Heart left ventricle (tissue), 16 donors: Measurements from ENCODE around the gene COL1A2. TPM values are rescaled to one million over a fixed set of nuclear protein-coding genes. Genes with fewer than 3 reads are reported as not detected.

ENCODE experiments used
- ATAC-seq, 4 donors: fragments of 200-7000 bp; cut with Tn5 transposase; one replicate each; pipeline ENCODE4 v1.9.1; 2020 to 2022; ENCODE audit warnings: moderate library complexity in 4 of 4, mild to moderate bottlenecking in 3 of 4, moderate number of reproducible peaks in 1 of 4
- DNase-seq, 5 donors: peaks; one replicate each; pipeline ENCODE4 v3.0.0-alpha.2; 2020
- H3K27ac ChIP-seq, 12 donors: fragments of 200-600 bp; sonication (generic) in 4 of 12; one replicate each; pipeline versions ENCODE4 v1.5.0 to v1.8.0; 2016 to 2022; ENCODE audit warnings: mild to moderate bottlenecking in 2 of 12
- H3K27me3 ChIP-seq, 9 donors: fragments of 200-600 bp; sonication (generic) in 2 of 9; one replicate each; pipeline versions ENCODE4 v1.5.1 to v1.8.0; 2016 to 2022; ENCODE audit warnings: mild to moderate bottlenecking in 3 of 9
- H3K36me3 ChIP-seq, 9 donors: fragments of 200-600 bp; sonication (generic) in 2 of 9; one replicate each; pipeline versions ENCODE4 v1.5.0 to v1.8.0; 2018 to 2022; ENCODE audit warnings: mild to moderate bottlenecking in 2 of 9
- H3K4me1 ChIP-seq, 12 donors: fragments of 200-600 bp; sonication (generic) in 4 of 12; one replicate each; pipeline versions ENCODE4 v1.5.0 to v1.8.0; 2016 to 2022; ENCODE audit warnings: mild to moderate bottlenecking in 3 of 12
- H3K4me3 ChIP-seq, 12 donors: fragments of 200-600 bp; sonication (generic) in 4 of 12; one replicate each; pipeline versions ENCODE4 v1.5.0 to v1.8.0; 2017 to 2022; ENCODE audit warnings: mild to moderate bottlenecking in 9 of 12, moderate library complexity in 4 of 12
- H3K9me3 ChIP-seq, 12 donors: fragments of 200-600 bp; sonication (generic) in 4 of 12; one replicate each; pipeline versions ENCODE4 v1.5.0 to v1.8.0; 2016 to 2022; ENCODE audit warnings: mild to moderate bottlenecking in 1 of 12
- POLR2A ChIP-seq, 2 donors: fragments of 450-650 bp; IDR thresholded peaks; one replicate each; pipeline ENCODE4 v1.6.1; 2017; ENCODE audit warnings: antibody characterized with exemption in 2 of 2, mild to moderate bottlenecking in 2 of 2, moderate library complexity in 2 of 2
- WGBS, 4 donors: extraction: QIAGEN DNeasy Blood & Tissue Kit in 2 of 4; methylation state at CpG; one replicate each; pipeline versions ENCODE4 v1.1.5 to v1.1.7; 2013 to 2018; 5-methylcytosine and 5-hydroxymethylcytosine counted together
- intact Hi-C, 10 donors: fragments of 100-400 bp; cut with DNase I; formaldehyde crosslinking; loops; one replicate each; pipeline versions ENCODE4 v1.11.1 to v1.14.2; 2022
- polyA plus RNA-seq, 2 donors: library from polyadenylated mRNA; stranded (reverse); fragments of 200-250 nt; gene quantifications; one replicate each; pipeline ENCODE4 v1.2.3, GENCODE V29; 2013
- total RNA-seq, 9 donors: library from RNA; depleted of rRNA in 2 of 9; stranded (reverse); fragments of >200 nt in 2 of 9; fragmentation: NEBNext Ultra II Directional in 3 of 9; extraction: Animal tissue kit (Norgen Biotek cat#: 25700) in 3 of 9; gene quantifications; one replicate each; pipeline versions ENCODE4 v1.1.0 to v1.2.4, GENCODE V29; 2016 to 2023
- TF ChIP-seq, protein P1 (sequence below), 12 donors: fragments of 200-600 bp; sonication (generic) in 4 of 12; IDR thresholded peaks; one replicate each; pipeline versions ENCODE4 v1.5.0 to v1.8.0; 2018 to 2022; ENCODE audit warnings: antibody characterized with exemption in 12 of 12, mild to moderate bottlenecking in 5 of 12
- donor health status: ischemic (EF 13 %, LVEDD 7.1; RV severe dilation, severe dysfunction).
- donor health status: healthy with polysubstance abuse.
- donor health status: DM: no; HTN: yes; CAD: no.
- donor health status: DM: no; HTN: no; CAD: no.
- donor health status: ischemic (EF 25% LVEDD 6.9; RV normal size, moderate dysfunction).
- donor health status: ischemic (EF 25% LVEDD 5.7; RV mildly dilated, moderate dysfunction).
- donor health status: healthy.
- donor health status: DM: yes; HTN: yes; CAD: no.
- donor health status: ischemic (EF 35%, LVEDD 5.7; RV mildly dilated, moderate dysfunction).
- donor health status: nonischemic (EF 11% LVEDD 7.7; RV severe dilation, severe dysfunction).
- donor health status: DM: yes; HTN: yes; CAD: no.
- donor health status: PGD.
- donor health status: ischemic (EF 29% LVEDD 5.4; RV normal size, mild dysfunction).
- donor health status: nonischemic (EF 23%, LVEDD 6.1; RV moderate dilation, normal function).

COL1A2 gene
- total and polyA plus RNA-seq, 11 donors = 33.1 to 615 (median 104) TPM

DNA sequence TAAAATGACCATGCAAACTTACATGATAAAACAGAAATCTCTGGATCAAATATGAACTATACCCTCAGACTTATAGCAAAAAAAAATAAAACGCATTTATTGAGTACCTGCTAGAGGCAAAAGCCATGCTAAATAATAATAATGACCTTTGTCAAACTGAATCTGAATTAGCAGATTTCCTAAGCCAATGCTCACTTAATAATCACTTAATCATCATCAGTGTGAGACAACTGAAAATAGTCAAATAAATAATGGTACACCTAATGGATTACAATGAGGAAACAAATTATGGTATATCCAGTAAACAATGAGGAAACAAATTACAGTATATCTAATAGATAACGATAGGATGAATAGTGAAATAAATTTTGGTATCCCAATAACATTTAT is 37.6 kb downstream of the COL1A2 start:
- H3K27ac ChIP-seq = no peak overlapping the region
- H3K27me3 ChIP-seq = peaks cover 0 to 7% (median 0%) of the 10 kb centered on the region in 9 donors
- H3K4me1 ChIP-seq = peaks cover 0 to 3% (median 0%) of the 10 kb centered on the region in 12 donors
- no peaks in the 10 kb centered on the region for H3K9me3 ChIP-seq
- H3K4me3 ChIP-seq = no peak overlapping the region
- DNase-seq = no peak
- no peak for ATAC-seq
- intact Hi-C loops = loop anchor here in 1 of 10 donors (5.0 kb wide), 1 partner anchor 140 kb away; no protein-coding TSS in a partner anchor
- 87 to 94% (median 91%) methylated on average over 2 of the region's 2 CpGs for WGBS, 4 donors
- TF ChIP-seq, protein P1, sequence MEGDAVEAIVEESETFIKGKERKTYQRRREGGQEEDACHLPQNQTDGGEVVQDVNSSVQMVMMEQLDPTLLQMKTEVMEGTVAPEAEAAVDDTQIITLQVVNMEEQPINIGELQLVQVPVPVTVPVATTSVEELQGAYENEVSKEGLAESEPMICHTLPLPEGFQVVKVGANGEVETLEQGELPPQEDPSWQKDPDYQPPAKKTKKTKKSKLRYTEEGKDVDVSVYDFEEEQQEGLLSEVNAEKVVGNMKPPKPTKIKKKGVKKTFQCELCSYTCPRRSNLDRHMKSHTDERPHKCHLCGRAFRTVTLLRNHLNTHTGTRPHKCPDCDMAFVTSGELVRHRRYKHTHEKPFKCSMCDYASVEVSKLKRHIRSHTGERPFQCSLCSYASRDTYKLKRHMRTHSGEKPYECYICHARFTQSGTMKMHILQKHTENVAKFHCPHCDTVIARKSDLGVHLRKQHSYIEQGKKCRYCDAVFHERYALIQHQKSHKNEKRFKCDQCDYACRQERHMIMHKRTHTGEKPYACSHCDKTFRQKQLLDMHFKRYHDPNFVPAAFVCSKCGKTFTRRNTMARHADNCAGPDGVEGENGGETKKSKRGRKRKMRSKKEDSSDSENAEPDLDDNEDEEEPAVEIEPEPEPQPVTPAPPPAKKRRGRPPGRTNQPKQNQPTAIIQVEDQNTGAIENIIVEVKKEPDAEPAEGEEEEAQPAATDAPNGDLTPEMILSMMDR (IDR thresholded peaks at IDR 0.05) = no peak
- no peak for TF ChIP-seq POLR2A (IDR thresholded peaks at IDR 0.05)
- H3K36me3 ChIP-seq = peaks cover 0 to 38% (median 17%) of the 10 kb centered on the region in 9 donors

DNA sequence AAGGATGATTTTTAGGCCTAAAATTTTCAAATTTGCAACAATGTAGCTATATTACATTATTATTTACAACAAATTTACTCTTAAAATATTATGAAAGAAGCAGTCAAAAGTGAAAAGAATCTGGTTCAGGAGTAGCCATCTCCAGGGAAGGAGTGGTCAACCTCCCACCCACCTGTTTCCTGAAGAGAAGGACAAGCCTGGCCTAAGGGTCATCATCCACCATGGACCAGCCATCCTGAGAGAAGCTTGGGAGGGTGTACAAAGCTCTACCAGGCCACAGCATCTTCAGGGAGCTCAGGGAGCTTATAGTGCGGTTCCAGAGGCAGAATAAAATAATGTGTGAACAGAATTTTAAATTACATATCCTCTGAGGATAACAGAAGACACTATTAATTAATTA is 38.1 kb downstream of the COL1A2 start:
- WGBS, 4 donors = 89 to 98% (median 94%) methylated on average over 1 of the region's 1 CpG
- intact Hi-C loops = loop anchor here in 1 of 10 donors (5.0 kb wide), 1 partner anchor 141 kb away; no protein-coding TSS in a partner anchor
- peaks cover 0 to 3% (median 0%) of the 10 kb centered on the region in 12 donors for H3K4me1 ChIP-seq
- TF ChIP-seq, protein P1 (IDR thresholded peaks at IDR 0.05) = no peak
- TF ChIP-seq POLR2A (IDR thresholded peaks at IDR 0.05) = no peak
- ATAC-seq (no peak), DNase-seq (no peak)
- no peaks in the 10 kb centered on the region for H3K9me3 ChIP-seq
- peaks cover 0 to 7% (median 0%) of the 10 kb centered on the region in 9 donors for H3K27me3 ChIP-seq
- H3K27ac ChIP-seq = no peak overlapping the region
- H3K36me3 ChIP-seq = peaks cover 0 to 33% (median 11%) of the 10 kb centered on the region in 9 donors
- H3K4me3 ChIP-seq = no peak overlapping the region

DNA sequence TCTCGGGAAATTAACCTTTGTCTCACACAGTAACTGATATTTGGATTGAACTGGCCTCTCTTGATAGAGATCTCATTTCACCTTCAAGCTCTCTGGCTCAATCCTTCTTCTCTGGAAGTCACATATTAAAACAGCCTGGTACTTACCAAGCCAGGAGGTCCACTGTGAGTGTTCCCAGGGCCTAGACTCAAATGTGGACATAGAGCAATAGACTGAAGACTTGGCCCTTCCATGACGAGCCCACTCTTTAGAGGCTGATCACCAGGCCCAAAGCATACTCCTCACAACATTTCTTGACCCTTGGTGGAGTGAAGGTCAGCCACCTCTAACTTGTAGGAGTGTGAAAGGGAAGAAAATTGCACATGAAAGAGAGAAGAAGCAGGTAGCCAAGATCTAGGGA is 38.5 kb downstream of the COL1A2 start:
- Histone ChIP-seq H3K27ac (no peak overlapping the region), H3K9me3 (no peaks in the 10 kb centered on the region), H3K4me1 (peaks cover 0 to 3% (median 0%) of the 10 kb centered on the region in 12 donors), H3K27me3 (peaks cover 0 to 7% (median 0%) of the 10 kb centered on the region in 9 donors), H3K4me3 (no peak overlapping the region), H3K36me3 (peaks cover 0 to 29% (median 7%) of the 10 kb centered on the region in 9 donors)
- ATAC-seq (peak in 1 of 4 donors; percentile 29), DNase-seq (no peak)
- 86 to 94% (median 91%) methylated on average over 2 of the region's 2 CpGs for WGBS, 4 donors
- TF ChIP-seq, protein P1 (IDR thresholded peaks at IDR 0.05) = no peak
- no peak for TF ChIP-seq POLR2A (IDR thresholded peaks at IDR 0.05)
- intact Hi-C loops = loop anchor here in 1 of 10 donors (5.0 kb wide), 1 partner anchor 141 kb away; no protein-coding TSS in a partner anchor

DNA sequence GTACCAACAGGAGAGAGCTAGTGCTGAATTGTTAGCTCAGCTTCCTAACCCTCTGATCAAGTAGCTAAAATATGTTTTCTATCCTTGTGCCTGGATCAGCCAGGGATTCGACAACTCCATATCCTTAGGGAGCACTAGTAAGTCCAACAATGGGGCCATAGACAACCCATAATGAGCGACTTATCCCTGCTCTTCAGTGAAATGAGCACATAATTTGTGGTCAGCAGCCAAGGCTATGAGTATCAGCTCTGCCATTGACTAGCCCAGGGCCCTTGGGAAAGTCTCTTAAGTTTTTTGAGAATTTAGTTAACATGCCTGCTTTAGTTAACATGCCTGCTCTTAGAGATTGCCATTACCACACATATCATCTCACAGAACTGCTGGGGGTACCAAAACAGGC is 39.3 kb downstream of the COL1A2 start:
- intact Hi-C loops = loop anchor here in 2 of 10 donors (2.0 to 5.0 kb wide), 2 partner anchors 139 to 142 kb away; no protein-coding TSS in a partner anchor
- DNase-seq = no peak
- peaks cover 0 to 7% (median 0%) of the 10 kb centered on the region in 9 donors for H3K27me3 ChIP-seq
- peaks cover 0 to 21% (median 0%) of the 10 kb centered on the region in 9 donors for H3K36me3 ChIP-seq
- peak in 1 of 4 donors; percentile 13 for ATAC-seq
- no peak for TF ChIP-seq POLR2A (IDR thresholded peaks at IDR 0.05)
- TF ChIP-seq, protein P1 (IDR thresholded peaks at IDR 0.05) = no peak
- H3K27ac ChIP-seq = no peak overlapping the region
- no peaks in the 10 kb centered on the region for H3K9me3 ChIP-seq
- H3K4me1 ChIP-seq = peaks cover 0 to 3% (median 0%) of the 10 kb centered on the region in 12 donors
- H3K4me3 ChIP-seq = no peak overlapping the region
- 65 to 79% (median 76%) methylated on average over 2 of the region's 2 CpGs for WGBS, 4 donors
